Left ventricle myocardium inferior (tissue), 1 donor: Measurements from ENCODE around the gene SLC6A19. TPM values are rescaled to one million over a fixed set of nuclear protein-coding genes. Genes with fewer than 3 reads are reported as not detected.

Source experiments
- DNase-seq: peaks from one replicate; pipeline ENCODE4 v3.0.0-alpha.2; 2020
- H3K27ac ChIP-seq: fragments of 200-600 bp; replicated peaks from 2 replicates; pipeline ENCODE4 v1.8.0; 2021
- H3K27me3 ChIP-seq: fragments of 200-600 bp; 2 replicates; pipeline ENCODE4 v1.8.0; 2021; ENCODE audit warnings: low read depth
- H3K36me3 ChIP-seq: fragments of 200-600 bp; 2 replicates; pipeline ENCODE4 v1.8.0; 2021
- H3K4me1 ChIP-seq: fragments of 200-600 bp; 2 replicates; pipeline ENCODE4 v1.8.0; 2021
- H3K4me3 ChIP-seq: fragments of 200-600 bp; 2 replicates; pipeline ENCODE4 v1.8.0; 2021; ENCODE audit warnings: mild to moderate bottlenecking, moderate library complexity
- H3K9me3 ChIP-seq: fragments of 200-600 bp; replicated peaks from 2 replicates; pipeline ENCODE4 v1.8.0; 2021
- CTCF ChIP-seq: fragments of 200-600 bp; IDR thresholded peaks from 2 replicates; pipeline ENCODE4 v1.8.0; 2021; ENCODE audit warnings: antibody characterized with exemption, mild to moderate bottlenecking, borderline replicate concordance
- intact Hi-C: fragments of 100-400 bp; cut with micrococcal nuclease; formaldehyde crosslinking; loops from one replicate; pipeline ENCODE4 v1.11.0; 2022
- total RNA-seq: library from RNA; stranded (reverse); fragmentation: NEBNext Ultra II Directional; extraction: Animal tissue kit (Norgen Biotek cat#: 25700); gene quantifications from one replicate; pipeline ENCODE4 v1.2.1, GENCODE V29; 2021
- donor health status: DM: no; HTN: yes; CAD: no; lungs with severe emphysema.

SLC6A19 gene
- total RNA-seq, 1 donor from 2014 or later, result not detected

GRCh38 chr5:1186351-1187233 lies 14.8 kb upstream of the SLC6A19 start:
- H3K9me3 ChIP-seq, result no peaks in the 10 kb centered on the region
- H3K27me3 ChIP-seq, result peaks cover 52% of the 10 kb centered on the region
- H3K4me3 ChIP-seq, result no peak overlapping the region
- no peaks in the 10 kb centered on the region for H3K36me3 ChIP-seq
- TF ChIP-seq CTCF, result no peak
- peak; percentile 13 for DNase-seq
- peaks cover 22% of the 10 kb centered on the region for H3K4me1 ChIP-seq
- intact Hi-C loops, result no loop called here
- no peak overlapping the region for H3K27ac ChIP-seq

GRCh38 chr5:1187234-1187949 lies 14.0 kb upstream of the SLC6A19 start:
- Histone ChIP-seq H3K27ac (no peak overlapping the region), H3K4me1 (peaks cover 21% of the 10 kb centered on the region), H3K9me3 (no peaks in the 10 kb centered on the region), H3K36me3 (no peaks in the 10 kb centered on the region), H3K4me3 (no peak overlapping the region), H3K27me3 (peaks cover 51% of the 10 kb centered on the region)
- TF ChIP-seq CTCF, result no peak
- DNase-seq, result peak; percentile 5
- intact Hi-C loops, result no loop called here

GRCh38 chr5:1187950-1188334 lies 13.5 kb upstream of the SLC6A19 start:
- no peak overlapping the region for H3K4me3 ChIP-seq
- no peak for TF ChIP-seq CTCF
- H3K9me3 ChIP-seq, result no peaks in the 10 kb centered on the region
- H3K36me3 ChIP-seq, result no peaks in the 10 kb centered on the region
- DNase-seq, result peak; percentile 9
- peaks cover 16% of the 10 kb centered on the region for H3K4me1 ChIP-seq
- intact Hi-C loops, result no loop called here
- H3K27ac ChIP-seq, result no peak overlapping the region
- peaks cover 48% of the 10 kb centered on the region for H3K27me3 ChIP-seq

- peaks cover 12% of the 10 kb centered on the region for H3K4me1 ChIP-seq
- peaks cover 54% of the 10 kb centered on the region for H3K27me3 ChIP-seq
- no peak for TF ChIP-seq CTCF
- no peak for DNase-seq
- no peak overlapping the region for H3K27ac ChIP-seq
- no peak overlapping the region for H3K4me3 ChIP-seq
- intact Hi-C loops, result no loop called here
- H3K9me3 ChIP-seq, result no peaks in the 10 kb centered on the region
- H3K36me3 ChIP-seq, result no peaks in the 10 kb centered on the region
Observed at GRCh38 chr5:1188464-1188863, 12.9 kb upstream of the SLC6A19 start.

- Histone ChIP-seq H3K9me3 (no peaks in the 10 kb centered on the region), H3K27me3 (peaks cover 61% of the 10 kb centered on the region), H3K4me3 (no peak overlapping the region), H3K36me3 (no peaks in the 10 kb centered on the region), H3K27ac (no peak overlapping the region), H3K4me1 (peaks cover 9% of the 10 kb centered on the region)
- no peak for TF ChIP-seq CTCF
- DNase-seq, result no peak
- intact Hi-C loops, result no loop called here
Observed at GRCh38 chr5:1189269-1189668, 12.1 kb upstream of the SLC6A19 start.
